DLD1 (cell line): ENCODE data around the gene TDRD12.
"Not testable (repeated sequence)": the region's sequence is repeated elsewhere in the genome, so short reads cannot be mapped to it uniquely, and the experiment has no call there.

ENCODE experiments used
- in situ Hi-C: cut with HindIII; loops from 2 replicates; pipeline ENCODE4 v1.10.0; 2017; ENCODE audit warnings: low sequenced_read_pairs

TDRD12 gene

DNA sequence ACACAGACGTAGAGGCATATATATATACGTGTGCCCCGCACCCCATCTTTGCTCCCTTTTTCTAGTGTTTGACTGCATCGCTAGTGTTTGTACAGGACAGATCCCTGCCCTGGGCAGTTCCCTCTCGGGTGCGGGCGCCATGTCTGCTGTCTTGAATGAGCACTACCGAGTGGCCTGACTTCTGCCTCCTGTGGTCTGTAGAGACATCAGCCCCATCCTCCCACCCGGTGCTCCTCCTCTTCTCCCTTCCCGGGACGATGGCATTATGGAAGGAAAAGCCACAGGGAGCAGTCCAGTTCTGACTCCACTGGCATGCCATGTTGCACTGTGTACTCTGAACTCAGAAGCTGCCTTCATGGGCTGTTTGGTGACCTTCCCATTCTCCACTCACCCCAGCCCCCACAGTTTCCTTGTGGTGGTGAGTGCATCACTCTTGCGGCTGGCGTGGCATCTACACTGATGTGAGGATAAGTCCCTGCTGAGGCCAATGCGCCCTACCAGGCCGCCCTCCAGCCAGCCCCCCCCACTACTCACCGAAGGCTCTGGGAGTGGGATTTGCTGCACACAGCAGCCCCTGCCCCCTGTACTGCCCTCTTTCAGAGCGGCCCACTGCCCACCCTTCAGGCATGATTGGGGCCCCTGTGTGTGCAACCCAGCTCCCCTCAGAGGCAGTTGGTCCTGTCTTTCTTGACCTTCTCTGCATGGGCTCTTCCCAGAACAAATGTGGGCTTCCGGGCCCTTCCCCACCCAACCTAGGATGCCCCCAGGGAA is 25.2 kb downstream of the TDRD12 start:
- in situ Hi-C loops: no loop called here

DNA sequence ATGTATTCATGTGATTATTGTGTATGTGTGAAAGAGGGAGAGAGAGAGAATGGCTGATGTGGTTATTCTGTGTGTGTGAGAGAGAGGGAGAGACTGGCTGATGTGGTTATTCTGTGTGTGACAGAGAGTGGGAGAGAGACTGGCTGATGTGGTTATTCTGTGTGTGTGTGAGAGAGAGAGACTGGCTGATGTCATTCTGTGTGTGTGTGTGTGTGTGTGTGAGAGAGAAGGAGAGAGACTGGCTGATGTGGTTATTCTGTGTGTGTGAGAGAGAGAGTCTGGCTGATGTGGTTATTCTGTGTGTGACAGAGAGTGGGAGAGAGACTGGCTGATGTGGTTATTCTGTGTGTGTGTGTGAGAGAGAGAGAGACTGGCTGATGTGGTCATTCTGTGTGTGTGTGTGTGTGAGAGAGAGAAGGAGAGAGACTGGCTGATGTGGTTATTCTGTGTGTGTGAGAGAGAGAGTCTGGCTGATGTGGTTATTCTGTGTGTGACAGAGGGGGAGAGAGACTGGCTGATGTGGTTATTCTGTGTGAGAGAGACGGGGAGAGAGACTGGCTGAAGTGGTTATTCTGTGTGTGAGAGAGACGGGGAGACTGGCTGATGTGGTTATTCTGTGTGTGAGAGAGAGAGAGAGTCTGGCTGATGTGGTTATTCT is 26.2 kb downstream of the TDRD12 start:
- in situ Hi-C loops: not testable (repeated sequence)

DNA sequence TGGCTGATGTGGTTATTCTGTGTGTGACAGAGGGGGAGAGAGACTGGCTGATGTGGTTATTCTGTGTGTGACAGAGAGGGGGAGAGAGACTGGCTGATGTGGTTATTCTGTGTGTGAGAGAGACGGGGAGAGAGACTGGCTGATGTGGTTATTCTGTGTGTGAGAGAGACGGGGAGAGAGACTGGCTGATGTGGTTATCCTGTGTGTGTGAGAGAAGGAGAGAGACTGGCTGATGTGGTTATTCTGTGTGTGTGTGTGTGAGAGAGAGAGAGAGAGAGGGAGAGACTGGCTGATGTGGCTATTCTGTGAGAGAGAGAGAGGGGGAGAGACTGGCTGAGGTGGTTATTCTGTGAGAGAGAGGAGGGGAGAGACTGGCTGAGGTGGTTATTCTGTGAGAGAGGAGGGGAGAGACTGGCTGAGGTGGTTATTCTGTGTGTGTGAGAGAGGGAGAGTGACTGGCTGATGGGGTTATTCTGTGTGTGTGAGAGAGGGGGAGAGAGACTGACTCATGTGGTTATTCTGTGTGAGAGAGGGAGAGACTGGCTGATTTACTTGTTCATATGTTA is 27.1 kb downstream of the TDRD12 start:
- in situ Hi-C loops: not testable (repeated sequence)

DNA sequence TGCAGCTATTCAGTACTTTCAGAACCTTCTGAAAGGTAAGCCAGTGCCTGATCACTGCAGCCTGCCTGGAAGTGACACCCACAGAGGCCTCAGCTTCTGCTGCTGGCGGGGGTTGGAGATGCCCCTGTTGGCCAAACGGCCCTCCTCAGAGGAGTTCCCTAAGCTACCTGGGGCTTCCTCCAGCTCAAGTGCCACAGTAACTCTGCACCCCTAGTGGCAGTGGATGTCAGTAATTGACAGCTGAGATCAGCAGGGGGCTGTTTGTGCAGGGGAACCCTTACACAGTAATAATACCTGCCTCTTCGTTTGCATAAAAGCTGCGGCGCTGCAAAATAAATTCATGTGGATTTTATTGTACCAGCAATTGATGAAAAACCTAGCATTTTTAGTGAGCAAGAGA is 28.9 kb downstream of the TDRD12 start:
- in situ Hi-C loops: no loop called here

DNA sequence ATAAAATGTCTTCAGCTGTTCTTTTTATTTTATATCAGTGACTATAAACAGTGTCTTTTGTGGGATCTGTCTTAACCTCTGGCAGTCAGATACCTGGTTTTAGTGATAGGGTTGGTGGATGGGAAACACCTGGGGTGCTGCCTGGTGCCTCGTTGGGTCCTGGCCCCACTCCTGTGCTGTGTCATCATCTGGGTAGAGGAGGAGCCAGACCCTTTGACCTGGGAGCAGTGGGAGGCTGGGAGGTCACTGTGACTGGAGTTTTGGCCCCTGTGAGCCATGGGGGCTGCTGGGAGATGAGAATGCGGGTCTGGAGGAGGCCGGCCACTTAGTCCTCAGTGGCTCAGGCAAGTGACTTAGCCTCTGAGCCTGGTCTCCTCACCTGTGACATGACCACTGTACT is 29.4 kb downstream of the TDRD12 start:
- in situ Hi-C loops: no loop called here

DNA sequence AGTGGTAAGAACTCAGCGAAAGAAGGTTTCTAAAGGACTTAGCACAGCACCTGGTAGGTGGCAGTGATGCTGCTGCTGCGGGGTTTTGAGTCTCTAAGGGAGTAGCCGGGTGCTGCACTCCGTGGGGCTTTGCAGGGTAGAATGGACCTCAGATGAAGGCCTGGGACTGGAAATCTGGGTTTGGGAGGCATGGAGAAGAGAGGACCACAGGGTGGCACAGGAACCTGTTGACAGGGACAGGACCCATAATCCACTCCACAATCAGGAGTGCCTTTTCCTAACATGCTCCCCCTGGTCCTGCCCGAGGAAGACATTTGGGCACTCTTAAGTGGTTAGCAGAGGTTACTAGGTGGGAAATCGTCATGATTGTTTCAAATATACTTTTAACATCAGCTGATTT is 29.8 kb downstream of the TDRD12 start:
- in situ Hi-C loops: no loop called here

DNA sequence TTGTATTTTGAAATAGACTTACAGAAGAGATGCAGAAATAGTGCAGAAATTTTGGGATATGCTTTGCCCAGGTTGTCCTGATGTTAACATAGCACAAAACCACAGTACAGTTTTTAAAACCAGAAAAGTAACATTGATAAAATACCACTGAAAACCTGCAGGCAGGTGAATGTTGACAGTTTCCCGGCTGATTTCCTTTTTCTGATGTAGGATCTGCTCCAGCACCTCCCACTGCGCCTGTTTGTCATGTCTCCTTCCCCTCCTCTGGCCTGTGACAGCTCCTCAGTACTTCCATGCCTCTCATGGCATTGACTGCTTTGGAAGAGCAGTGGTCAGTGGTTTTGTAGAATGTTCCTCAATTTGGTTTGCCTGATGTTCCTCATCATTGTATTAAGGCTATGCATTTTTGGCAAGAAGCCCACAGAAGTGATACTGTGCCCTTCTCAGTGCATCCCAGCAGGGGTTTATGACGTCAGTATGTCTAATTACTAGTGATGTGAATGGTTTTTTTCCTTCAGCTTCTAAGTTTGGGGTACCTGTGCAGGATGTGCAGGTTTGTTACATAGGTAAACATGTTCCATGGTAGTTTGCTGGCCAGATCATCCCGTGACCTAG is 31.0 kb downstream of the TDRD12 start:
- in situ Hi-C loops: no loop called here

DNA sequence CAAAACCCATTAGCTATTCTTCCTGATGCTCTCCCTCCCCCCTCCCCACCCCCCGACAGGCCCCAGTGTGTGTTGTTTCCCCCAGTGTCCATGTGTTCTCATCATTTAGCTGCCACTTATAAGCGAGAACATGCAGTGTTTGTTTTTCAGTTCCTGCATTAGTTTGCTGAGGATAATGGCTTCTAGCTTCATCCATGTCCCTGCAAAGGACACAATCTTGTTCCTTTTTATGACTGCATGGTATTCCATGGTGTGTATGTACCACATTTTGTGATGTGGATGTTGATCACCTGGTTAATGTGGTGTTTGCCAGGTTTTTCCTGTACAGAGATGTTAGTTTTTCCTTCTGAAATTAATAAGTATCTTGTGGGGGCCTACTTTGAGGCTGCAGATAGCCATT is 31.5 kb downstream of the TDRD12 start:
- in situ Hi-C loops: no loop called here

DNA sequence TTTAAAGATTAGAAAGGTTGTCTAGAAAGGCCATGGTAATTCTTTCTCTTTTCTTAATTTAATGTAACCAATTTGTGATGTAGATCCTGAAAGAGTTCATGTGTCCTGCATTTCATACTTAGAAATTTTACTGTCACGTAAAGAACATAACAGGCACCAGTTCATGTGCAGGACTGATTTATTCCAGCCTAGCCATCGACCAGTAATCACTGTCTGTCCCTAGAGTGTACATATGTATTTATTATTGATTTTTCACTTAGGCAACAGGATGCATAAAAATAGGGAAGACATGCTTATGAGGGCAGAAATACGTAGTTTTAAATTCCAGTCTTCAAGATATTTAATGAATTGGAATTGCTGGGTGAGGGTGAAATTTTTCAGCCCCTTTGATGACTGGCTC is 37.6 kb downstream of the TDRD12 start:
- in situ Hi-C loops: no loop called here

DNA sequence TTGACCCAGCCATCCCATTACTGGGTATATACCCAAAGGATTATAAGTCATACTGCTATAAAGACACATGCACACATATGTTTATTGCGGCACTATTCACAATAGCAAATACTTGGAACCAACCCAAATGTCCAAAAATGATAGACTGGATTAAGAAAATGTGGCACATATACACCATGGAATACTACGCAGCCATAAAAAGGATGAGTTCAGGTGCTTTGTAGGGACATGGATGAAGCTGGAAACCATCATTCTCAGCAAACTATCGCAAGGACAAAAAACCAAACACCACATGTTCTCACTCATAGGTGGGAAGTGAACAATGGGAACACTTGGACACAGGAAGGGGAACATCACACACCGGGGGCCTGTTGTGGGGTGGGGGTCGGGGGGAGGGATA is 45.8 kb downstream of the TDRD12 start:
- in situ Hi-C loops: not testable (repeated sequence)

DNA sequence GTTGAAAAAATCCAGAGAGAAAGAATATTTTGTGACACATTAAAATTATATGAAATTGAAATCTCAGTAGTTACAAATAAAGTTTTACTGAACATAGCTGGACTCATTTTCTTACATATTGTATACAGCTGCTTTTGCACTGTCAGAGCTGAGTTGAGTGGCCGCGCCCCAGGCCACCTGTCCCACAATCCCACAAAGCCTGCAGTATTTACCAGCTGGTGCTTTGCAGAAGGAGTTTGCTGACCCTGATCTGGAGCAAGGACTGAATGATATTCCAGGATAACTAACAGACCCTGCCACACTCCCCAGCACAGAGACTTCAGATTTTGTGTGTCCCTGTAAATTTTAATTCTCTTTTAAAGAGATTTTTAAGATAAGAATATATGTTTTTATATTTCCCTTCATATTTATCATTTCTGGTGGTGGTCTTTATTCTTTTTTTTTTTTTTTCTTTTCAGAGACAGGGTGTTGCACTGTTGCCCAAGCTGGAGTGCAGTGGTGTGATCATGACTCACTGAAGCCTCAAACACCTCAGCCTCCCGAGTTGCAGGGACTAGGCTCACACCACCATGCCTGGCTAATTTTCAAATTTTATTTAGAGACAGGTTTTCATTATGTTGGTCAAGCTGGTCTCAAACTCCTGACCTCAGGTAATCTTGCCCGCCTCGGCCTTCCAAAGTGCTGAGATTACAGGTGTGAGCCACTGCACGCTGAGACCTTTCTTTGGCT is 48.5 kb downstream of the TDRD12 start:
- in situ Hi-C loops: no loop called here

DNA sequence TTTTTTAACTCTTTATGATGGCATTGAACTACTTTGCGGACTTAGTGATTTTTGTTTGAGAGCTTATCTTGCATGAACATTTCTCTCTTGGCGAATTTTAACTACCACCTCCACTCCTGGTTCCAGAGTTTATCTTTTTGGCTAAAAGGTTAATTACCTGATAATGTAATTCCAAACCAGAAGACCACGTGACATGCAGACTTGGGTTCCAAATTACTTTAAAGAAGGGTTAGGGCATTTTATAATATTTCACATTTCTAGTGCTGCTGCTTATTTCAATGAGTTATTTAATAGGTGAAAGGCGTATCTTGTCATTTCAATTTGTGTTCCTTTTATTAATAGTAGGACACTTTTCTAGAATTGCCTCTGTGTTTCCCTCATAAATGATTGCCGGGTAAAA is 52.0 kb downstream of the TDRD12 start:
- in situ Hi-C loops: no loop called here

DNA sequence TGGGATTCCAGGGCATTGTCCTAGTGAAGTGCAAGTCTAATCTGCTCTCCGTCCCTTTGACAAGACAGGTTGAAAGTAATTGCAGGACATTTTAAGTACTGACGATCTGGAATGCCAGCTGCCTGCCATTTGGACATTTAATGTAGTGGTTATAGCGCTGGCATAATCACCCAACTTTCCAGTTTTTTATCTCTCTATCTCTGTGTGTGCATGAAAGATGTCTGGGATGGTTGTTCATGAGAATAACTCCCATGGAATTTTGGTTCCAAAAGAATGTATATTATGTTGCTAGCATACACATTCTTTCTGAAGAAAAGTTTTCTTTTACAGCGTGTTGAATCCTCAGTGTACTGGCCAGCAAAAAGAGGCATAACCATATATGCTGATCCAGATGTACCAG is 53.6 kb downstream of the TDRD12 start:
- in situ Hi-C loops: no loop called here

DNA sequence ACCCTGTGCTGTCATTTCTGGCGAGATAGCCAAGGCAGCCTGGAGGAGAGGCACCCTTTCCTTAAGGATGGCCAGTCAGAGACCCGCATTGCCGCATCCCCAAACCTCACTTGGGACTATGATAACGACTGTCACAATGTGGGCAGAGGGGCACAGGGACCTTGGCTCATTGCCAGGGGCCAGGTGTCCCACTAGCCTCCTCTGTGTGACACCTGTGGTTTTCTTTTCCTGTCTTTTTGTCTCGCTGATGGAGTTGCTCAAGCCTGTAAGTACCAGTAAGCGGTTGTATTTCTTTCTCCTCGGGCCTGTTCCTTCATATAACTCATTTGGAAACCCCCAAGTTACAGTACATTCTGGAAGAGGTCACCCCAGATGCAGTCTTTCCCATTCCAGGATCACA is 59.5 kb downstream of the TDRD12 start:
- in situ Hi-C loops: no loop called here

DNA sequence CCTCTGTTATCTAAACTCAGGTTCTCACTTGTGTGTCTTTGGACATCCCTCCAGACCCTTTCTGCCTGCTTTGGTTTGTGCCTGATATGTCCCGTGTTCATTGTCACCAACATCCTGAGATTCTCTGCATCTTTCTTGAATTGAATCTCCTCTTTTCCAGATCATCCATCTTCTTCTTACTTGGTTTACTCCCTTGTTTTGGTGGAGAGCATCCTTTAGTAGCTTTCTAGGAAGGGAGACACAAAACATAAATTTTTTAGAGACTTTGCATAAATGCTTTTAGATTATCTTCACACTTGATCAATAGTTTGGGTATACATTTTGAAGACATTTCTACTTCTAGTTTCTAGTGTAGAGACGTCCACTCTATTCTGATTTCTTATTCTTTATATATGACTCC is 61.7 kb downstream of the TDRD12 start:
- in situ Hi-C loops: no loop called here

DNA sequence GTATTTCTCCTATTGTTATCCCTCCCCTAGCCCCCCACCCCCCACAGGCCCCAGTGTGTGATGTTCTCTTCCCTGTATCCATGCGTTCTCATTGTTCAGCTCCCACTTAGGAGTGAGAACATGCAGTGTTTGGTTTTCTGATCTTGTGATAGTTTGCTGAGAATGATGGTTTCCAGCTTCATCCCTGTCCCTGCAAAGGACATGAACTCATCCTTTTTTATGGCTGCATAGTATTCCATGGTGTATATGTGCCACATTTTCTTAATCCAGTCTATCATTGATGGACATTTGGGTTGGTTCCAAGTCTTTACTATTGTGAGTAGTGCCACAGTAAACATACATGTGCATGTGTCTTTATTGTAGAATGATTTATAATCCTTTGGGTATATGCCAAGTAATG is 62.5 kb downstream of the TDRD12 start:
- in situ Hi-C loops: not testable (repeated sequence)

DNA sequence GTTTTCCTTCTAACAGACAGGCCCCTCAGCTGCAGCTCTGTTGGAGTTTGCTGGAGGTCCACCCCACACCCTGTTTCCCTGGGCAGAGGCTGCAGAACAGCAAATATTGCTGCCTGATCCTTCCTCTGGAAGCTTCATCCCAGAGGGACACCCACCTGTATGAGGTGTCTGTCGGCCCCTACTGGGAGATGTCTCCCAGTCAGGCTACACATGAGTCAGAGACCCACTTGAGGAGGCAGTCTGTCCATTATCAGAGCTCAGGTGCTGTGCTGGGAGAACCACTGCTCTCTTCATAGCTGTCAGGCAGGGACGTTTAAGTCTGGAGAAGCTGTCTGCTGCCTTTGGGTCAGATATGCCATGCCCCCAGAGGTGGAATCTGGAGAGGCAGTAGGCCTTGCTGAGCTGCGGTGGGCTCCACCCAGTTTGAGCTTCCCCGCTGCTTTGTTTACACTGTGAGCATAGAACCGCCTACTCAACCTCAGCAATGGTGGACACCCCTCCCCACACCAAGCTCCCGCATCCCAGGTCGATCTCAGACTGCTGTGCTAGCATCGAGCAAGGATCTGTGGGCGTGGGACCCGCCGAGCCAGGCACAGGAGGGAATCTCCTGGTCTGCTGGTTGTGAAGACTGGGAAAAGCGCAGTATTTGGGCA is 67.7 kb downstream of the TDRD12 start:
- in situ Hi-C loops: not testable (repeated sequence)

DNA sequence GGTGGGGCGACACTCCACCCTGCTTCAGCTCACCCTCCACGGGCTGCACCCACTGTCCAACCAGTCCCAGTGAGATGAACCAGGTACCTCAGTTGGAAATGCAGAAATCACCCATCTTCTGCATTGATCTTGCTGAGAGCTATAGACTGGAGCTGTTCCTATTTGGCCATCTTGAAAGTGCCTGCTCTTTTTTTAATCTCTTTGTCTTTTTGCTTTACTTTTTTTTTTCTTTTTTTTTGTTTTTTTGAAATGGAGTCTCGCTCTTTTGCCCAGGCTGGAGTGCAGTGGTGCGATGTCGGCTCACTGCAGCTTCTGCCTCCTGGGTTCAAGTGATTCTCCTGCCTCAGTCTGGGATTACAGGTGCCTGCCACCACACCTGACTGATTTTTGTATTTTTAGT is 68.3 kb downstream of the TDRD12 start:
- in situ Hi-C loops: not testable (repeated sequence)

DNA sequence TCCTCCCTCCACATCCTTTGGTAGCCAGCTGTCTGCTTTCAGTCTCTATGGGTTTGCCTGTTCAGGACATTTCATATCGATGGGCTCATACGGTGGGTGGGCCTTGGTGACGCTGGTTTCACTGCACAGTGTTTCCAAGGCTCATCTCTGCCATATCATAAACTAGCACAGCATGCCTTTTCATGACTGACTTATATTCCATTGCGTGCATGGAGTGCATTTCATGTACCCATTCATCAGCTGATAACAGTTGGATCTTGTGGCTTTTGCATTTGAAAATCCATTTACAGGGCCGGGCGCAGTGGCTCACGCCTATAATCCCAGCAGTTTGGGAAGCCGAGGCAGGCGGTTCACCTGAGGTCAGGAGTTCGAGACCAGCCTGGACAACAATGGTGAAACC is 69.9 kb downstream of the TDRD12 start:
- in situ Hi-C loops: no loop called here

DNA sequence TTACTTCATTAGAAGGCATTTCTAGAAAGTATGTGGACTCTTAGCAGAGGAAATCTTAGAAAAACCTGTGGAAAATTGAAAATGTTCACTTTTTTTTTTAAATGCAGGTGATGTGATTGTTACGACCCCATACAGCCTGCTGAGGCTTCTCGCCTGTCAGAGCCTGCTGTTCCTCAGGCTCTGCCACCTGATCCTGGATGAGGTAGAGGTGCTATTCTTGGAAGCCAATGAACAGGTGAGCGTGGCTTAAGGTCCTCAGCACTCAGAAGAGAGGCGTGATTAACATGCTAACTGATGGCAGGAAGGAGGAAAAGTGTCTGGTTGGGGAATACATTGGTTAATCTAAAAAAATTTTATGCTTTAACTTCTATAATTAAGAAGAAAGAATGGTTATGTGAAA is 78.6 kb downstream of the TDRD12 start:
- in situ Hi-C loops: no loop called here

DNA sequence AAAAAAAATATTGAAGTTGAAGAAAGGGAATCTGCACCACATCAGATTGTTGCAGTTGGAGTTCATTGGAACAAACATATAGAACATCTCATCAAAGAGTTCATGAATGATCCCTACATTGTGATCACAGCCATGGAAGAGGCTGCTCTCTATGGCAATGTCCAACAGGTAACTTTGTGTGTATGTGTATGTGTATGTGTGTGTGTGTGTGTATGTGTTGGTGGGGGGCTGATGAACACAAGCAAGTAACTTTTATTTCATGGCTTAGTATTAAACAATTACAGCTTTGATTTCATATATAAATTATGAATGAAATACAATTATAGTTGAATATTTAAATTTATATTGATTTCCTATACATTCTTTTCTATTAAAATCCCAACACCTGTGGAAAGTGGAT is 80.6 kb downstream of the TDRD12 start:
- in situ Hi-C loops: no loop called here
